ENCODE results near the gene KCNG1.

DNA sequence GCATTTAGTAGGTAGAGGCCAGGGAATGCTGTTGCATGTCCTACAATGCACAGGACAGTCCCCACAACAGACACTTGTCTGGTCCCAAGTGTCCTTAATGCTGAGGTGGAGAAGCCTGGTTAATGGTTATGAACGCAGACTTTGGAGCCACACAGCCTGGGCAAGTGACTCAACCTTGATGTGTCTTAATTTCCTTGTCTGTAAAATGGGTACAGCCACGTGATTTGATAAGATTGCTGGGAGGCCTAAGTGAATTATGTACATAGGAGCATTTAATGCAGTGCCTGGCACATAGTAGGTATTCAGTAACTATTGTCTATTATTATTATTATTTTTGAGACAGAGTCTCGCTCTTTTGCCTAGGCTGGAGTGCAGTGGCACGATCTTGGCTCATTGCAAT, 11.4 kb downstream of the KCNG1 start:
- no peak for TF ChIP-seq CTCF (IDR thresholded peaks at IDR 0.05)
- TF ChIP-seq EP300 (IDR thresholded peaks at IDR 0.05) = no peak

Data from stomach (tissue), 4 donors.